Common myeloid progenitor, CD34-positive (primary cell): Measurements from ENCODE around the gene VWA5B2.

Experiments
- CTCF ChIA-PET: fragments of 350-600 bp; sonication (Branson Sonifier 250); formaldehyde crosslinking; loops from one replicate; lab custom pipeline; 2021; ENCODE audit warnings: antibody characterized with exemption; lab: Charles Lee
- POLR2A ChIA-PET: fragments of 350-600 bp; sonication (Branson Sonifier 250); formaldehyde crosslinking; loops from one replicate; lab custom pipeline; 2021; ENCODE audit warnings: antibody characterized with exemption; lab: Charles Lee
- DNase-seq, 3 donors: peaks; one replicate each; pipeline versions ENCODE4 v3.0.0 to v3.0.0-alpha.2; 2013
- H3K27ac ChIP-seq, 2 experiments: 1 replicate in 1 of 2; 2 replicates in 1 of 2; pipeline ENCODE4 v1.7.0; 2013; ENCODE audit warnings: inconsistent platforms in 2 of 2, low read length in 2 of 2, mild to moderate bottlenecking in 2 of 2, low read depth in 1 of 2, moderate library complexity in 1 of 2; ENCODE audit not compliant: severe bottlenecking in 2 of 2, insufficient read depth in 1 of 2, poor library complexity in 1 of 2
- H3K27me3 ChIP-seq, 5 experiments: replicated peaks in 2 of 5; 1 replicate in 3 of 5; 2 replicates in 2 of 5; pipeline versions ENCODE4 v1.6.1 to v1.7.0; 2013; ENCODE audit warnings: low read length in 4 of 5, mild to moderate bottlenecking in 2 of 5, moderate library complexity in 2 of 5, inconsistent platforms in 1 of 5; ENCODE audit not compliant: insufficient read depth in 5 of 5, control insufficient read depth in 4 of 5
- H3K36me3 ChIP-seq, 4 experiments: 1 replicate in 2 of 4; 2 replicates in 2 of 4; pipeline versions ENCODE4 v1.6.1 to v1.7.0; 2013; ENCODE audit warnings: low read length in 3 of 4, control low read depth in 1 of 4, mild to moderate bottlenecking in 1 of 4; ENCODE audit not compliant: control insufficient read depth in 4 of 4, insufficient read depth in 4 of 4
- H3K4me1 ChIP-seq, 4 experiments: 1 replicate in 3 of 4; 2 replicates in 1 of 4; pipeline versions ENCODE4 v1.6.1 to v1.7.1; 2013; ENCODE audit warnings: low read length in 3 of 4, mild to moderate bottlenecking in 3 of 4, control low read depth in 1 of 4, inconsistent platforms in 1 of 4, moderate library complexity in 1 of 4; ENCODE audit not compliant: control insufficient read depth in 4 of 4, insufficient read depth in 4 of 4; ENCODE audit errors: control extremely low read depth in 1 of 4
- H3K4me3 ChIP-seq, 7 experiments: 1 replicate in 4 of 7; 2 replicates in 3 of 7; pipeline versions ENCODE4 v1.5.1 to v1.7.0; 2013; ENCODE audit warnings: mild to moderate bottlenecking in 7 of 7, low read length in 6 of 7, moderate library complexity in 6 of 7, inconsistent platforms in 2 of 7, low read depth in 2 of 7, control low read depth in 1 of 7; ENCODE audit not compliant: insufficient read depth in 4 of 7, control insufficient read depth in 1 of 7; ENCODE audit errors: extremely low read depth in 1 of 7
- H3K9me3 ChIP-seq, 5 experiments: 1 replicate in 4 of 5; 2 replicates in 1 of 5; pipeline versions ENCODE4 v1.6.1 to v1.7.1; 2013; ENCODE audit warnings: low read length in 4 of 5, mild to moderate bottlenecking in 2 of 5, inconsistent platforms in 1 of 5, low read depth in 1 of 5, moderate library complexity in 1 of 5; ENCODE audit not compliant: control insufficient read depth in 4 of 5, insufficient read depth in 2 of 5; ENCODE audit errors: control extremely low read depth in 1 of 5
- WGBS: methylation state at CpG from one replicate; pipeline ENCODE4 v1.1.5; 2013; ENCODE audit not compliant: insufficient coverage; 5-methylcytosine and 5-hydroxymethylcytosine counted together

Gene VWA5B2

GRCh38 chr3:184186184-184186901 lies 43.0 kb upstream of the VWA5B2 start, which contains the start of gene ABCF3:
Gene ABCF3 (plus strand): TSS chr3:184186199. CDS start chr3:184186208, 9 bp downstream.
- H3K9me3 ChIP-seq, result no peaks in the 10 kb centered on the region
- H3K27me3 ChIP-seq, result no peaks in the 10 kb centered on the region
- peaks cover 12 to 23% (median 18%) of the 10 kb centered on the region in 4 experiments for H3K4me1 ChIP-seq
- POLR2A ChIA-PET, result interaction anchor here (0.7 to 1.0 kb wide), 3 partner anchors 11 to 736 kb away, joined by 3 to 4 read pairs (median 3); no protein-coding TSS in a partner anchor
- peak in 2 of 3 donors; percentile 23 to 51 for DNase-seq
- H3K27ac ChIP-seq, result peak within 1 kb of the TSS; percentile 56 to 89
- CTCF ChIA-PET, result interaction anchor here (0.7 to 1.6 kb wide), 5 partner anchors 10 to 63 kb away, joined by 3 to 9 read pairs (median 3); partner anchors contain the start of gene EEF1AKMT4
- peak within 1 kb of the TSS; percentile 79 to 99 (median 95) for H3K4me3 ChIP-seq
- H3K36me3 ChIP-seq, result peaks cover 25 to 71% (median 65%) of the 10 kb centered on the region in 4 experiments
- 0% methylated on average over 34 of the region's 45 CpGs for WGBS

- CTCF ChIA-PET, result interaction anchor here (0.7 to 1.6 kb wide), 4 partner anchors 10 to 53 kb away, joined by 3 to 9 read pairs (median 3); no protein-coding TSS in a partner anchor
- POLR2A ChIA-PET, result interaction anchor here (0.6 to 0.7 kb wide), 2 partner anchors 11 to 294 kb away, joined by 3 read pairs; no protein-coding TSS in a partner anchor
- Histone ChIP-seq H3K4me1 (peaks cover 12 to 23% (median 18%) of the 10 kb centered on the region in 4 experiments), H3K4me3 (peak overlapping the region; percentile 79 to 99 (median 95)), H3K36me3 (peaks cover 24 to 70% (median 63%) of the 10 kb centered on the region in 4 experiments), H3K9me3 (no peaks in the 10 kb centered on the region), H3K27ac (peak overlapping the region in 1 of 2 experiments; percentile 86), H3K27me3 (no peaks in the 10 kb centered on the region)
- no peak for DNase-seq
- WGBS, result 8% methylated on average over 2 of the region's 3 CpGs
Observed at GRCh38 chr3:184186902-184187207, 42.5 kb upstream of the VWA5B2 start.

- H3K27ac ChIP-seq, result no peak overlapping the region
- DNase-seq, result no peak
- H3K4me1 ChIP-seq, result peaks cover 12 to 23% (median 18%) of the 10 kb centered on the region in 4 experiments
- no peaks in the 10 kb centered on the region for H3K27me3 ChIP-seq
- H3K9me3 ChIP-seq, result no peaks in the 10 kb centered on the region
- H3K36me3 ChIP-seq, result peaks cover 14 to 70% (median 61%) of the 10 kb centered on the region in 4 experiments
- ChIA-PET POLR2A (no interaction called here), CTCF (interaction anchor here (1.5 kb wide), 1 partner anchor 11 kb away, joined by 3 read pairs; no protein-coding TSS in a partner anchor)
- over 99% methylated on average over 17 of the region's 17 CpGs for WGBS
- no peak overlapping the region for H3K4me3 ChIP-seq
Observed at GRCh38 chr3:184188080-184188479, 41.3 kb upstream of the VWA5B2 start.

- no peak overlapping the region for H3K27ac ChIP-seq
- no peak overlapping the region for H3K4me3 ChIP-seq
- H3K4me1 ChIP-seq, result peaks cover 12 to 23% (median 18%) of the 10 kb centered on the region in 4 experiments
- peaks cover 12 to 70% (median 58%) of the 10 kb centered on the region in 4 experiments for H3K36me3 ChIP-seq
- no peaks in the 10 kb centered on the region for H3K27me3 ChIP-seq
- WGBS, result 95% methylated on average over 13 of the region's 13 CpGs
- H3K9me3 ChIP-seq, result no peaks in the 10 kb centered on the region
- ChIA-PET CTCF (no interaction called here), POLR2A (no interaction called here)
- no peak for DNase-seq
Observed at GRCh38 chr3:184189421-184189820, 40.0 kb upstream of the VWA5B2 start.

- Histone ChIP-seq H3K27me3 (no peaks in the 10 kb centered on the region), H3K4me3 (no peak overlapping the region), H3K36me3 (peaks cover 12 to 80% (median 65%) of the 10 kb centered on the region in 4 experiments), H3K4me1 (no peaks in the 10 kb centered on the region), H3K27ac (no peak overlapping the region), H3K9me3 (no peaks in the 10 kb centered on the region)
- WGBS, result 99% methylated on average over 10 of the region's 10 CpGs
- POLR2A ChIA-PET, result interaction anchor here (0.6 kb wide), 1 partner anchor 13 kb away, joined by 3 read pairs; no protein-coding TSS in a partner anchor
- CTCF ChIA-PET, result no interaction called here
- no peak for DNase-seq
Observed at GRCh38 chr3:184192889-184193288, 36.5 kb upstream of the VWA5B2 start.

- no peak overlapping the region for H3K27ac ChIP-seq
- ChIA-PET CTCF (interaction anchor here (0.7 to 1.9 kb wide), 5 partner anchors 10 to 231 kb away, joined by 3 to 6 read pairs (median 4); partner anchors contain the start of gene AP2M1), POLR2A (no interaction called here)
- no peak overlapping the region for H3K4me3 ChIP-seq
- WGBS, result 97% methylated on average over 7 of the region's 9 CpGs
- no peaks in the 10 kb centered on the region for H3K27me3 ChIP-seq
- H3K4me1 ChIP-seq, result no peaks in the 10 kb centered on the region
- DNase-seq, result no peak
- H3K36me3 ChIP-seq, result peaks cover 9 to 68% (median 54%) of the 10 kb centered on the region in 4 experiments
- H3K9me3 ChIP-seq, result no peaks in the 10 kb centered on the region
Observed at GRCh38 chr3:184193991-184194539, 35.3 kb upstream of the VWA5B2 start.
